Measurements from ENCODE around the gene GNLY. TPM values are rescaled to one million over a fixed set of nuclear protein-coding genes. Genes with fewer than 3 reads are reported as not detected.

GNLY gene
- total and polyA plus RNA-seq, 2 of the 4 experiments (the other 2 are of a cell fraction) = not detected

- Histone ChIP-seq H2AK9ac (replicated peaks; ENCODE audit: low read depth, low read length, poor library complexity) (no peak overlapping the region), H2BK120ac (ENCODE audit: low read depth, low read length) (no peak overlapping the region), H2BK20ac (ENCODE audit: low read depth, low read length) (no peak overlapping the region), H2BK15ac (ENCODE audit: low read depth, low read length) (no peak overlapping the region), H3K4me1 (ENCODE audit: control insufficient read depth, insufficient read depth, low read length) (peaks cover 5% of the 10 kb centered on the region), H3K4me3 (ENCODE audit: insufficient read depth, low read depth, low read length) (no peak overlapping the region), H3K14ac (replicated peaks; ENCODE audit: low read depth, low read length) (no peak overlapping the region), H2AK5ac (ENCODE audit: low read depth, low read length) (no peak overlapping the region), H3K9me3 (ENCODE audit: control insufficient read depth, insufficient read depth, low read length) (no peaks in the 10 kb centered on the region; the same call in 1 of the 2 replicates), H3K9me1 (ENCODE audit: insufficient read depth, low read length) (no peaks in the 10 kb centered on the region; the same call in 1 of the 2 replicates), H4K20me1 (ENCODE audit: insufficient read depth, low read length) (no peaks in the 10 kb centered on the region), H3K4me2 (ENCODE audit: low read depth, low read length) (no peak overlapping the region), H3K27me3 (ENCODE audit: control insufficient read depth, insufficient read depth, low read length) (no peaks in the 10 kb centered on the region), H3K18ac (ENCODE audit: low read depth, low read length) (no peak overlapping the region), H4K5ac (ENCODE audit: low read depth, low read length) (no peak overlapping the region), H3K27ac (ENCODE audit: insufficient read depth, low read length) (no peak overlapping the region), H3K79me1 (ENCODE audit: low read depth in 1 of 2, low read length in 2 of 2) (no peaks in the 10 kb centered on the region), H3K56ac (ENCODE audit: extremely low read depth, insufficient read depth, low read length) (no peak overlapping the region), H2AFZ (replicated peaks; ENCODE audit: low read length, poor library complexity) (no peak overlapping the region), H3K36me3 (ENCODE audit: control insufficient read depth, insufficient read depth, low read length) (no peaks in the 10 kb centered on the region), H3K4ac (ENCODE audit: low read depth, low read length) (no peak overlapping the region), H4K8ac (ENCODE audit: low read depth in 2 of 2, low read length in 2 of 2) (no peak overlapping the region), H4K91ac (ENCODE audit: insufficient read depth, low read depth, low read length) (no peak overlapping the region), H2BK5ac (ENCODE audit: low read depth, low read length, poor library complexity, severe bottlenecking) (no peak overlapping the region), H3K23ac (ENCODE audit: low read depth, low read length) (no peak overlapping the region), H3K9ac (ENCODE audit: low read depth, low read length) (no peak overlapping the region)
- POLR2A ChIA-PET (ENCODE audit: unreplicated experiment) = interaction anchor here (0.6 kb wide), 1 partner anchor 17 kb away, joined by 4 read pairs; no protein-coding TSS in a partner anchor
- ATAC-seq (ENCODE audit: low read depth) (no peak), DNase-seq (no peak)
- TF ChIP-seq NFE2L2 (IDR thresholded peaks at IDR 0.05; ENCODE audit: low read depth, low read length) (no peak), ELK1 (IDR thresholded peaks at IDR 0.05; ENCODE audit: borderline replicate concordance, low read depth, low read length) (no peak), RAD21 (IDR thresholded peaks at IDR 0.05; ENCODE audit: low read length) (no peak), MXI1 (IDR thresholded peaks at IDR 0.05; ENCODE audit: borderline replicate concordance, low read depth, low read length) (no peak), MAFK (IDR thresholded peaks at IDR 0.05; ENCODE audit: low read depth, low read length) (no peak)
- WGBS, 2 experiments (ENCODE audit: extremely low coverage in 2 of 2, insufficient read length in 1 of 2) = no CpG with 5 or more reads among the region's 2 CpGs
- in situ Hi-C loops (cut with MboI; ENCODE audit: low sequenced_read_pairs) (no loop called here), intact Hi-C loops (cut with micrococcal nuclease) (no loop called here), dilution Hi-C loops (cut with HindIII; ENCODE audit: low sequenced_read_pairs, unreplicated experiment) (no loop called here)
- BruUV-seq (replicated peaks) = no TSS peak
- CTCF ChIA-PET = interaction anchor here (1.5 to 3.5 kb wide), 2 partner anchors 18 to 88 kb away, joined by 5 to 15 read pairs; no protein-coding TSS in a partner anchor
These were observed 31.3 kb downstream of the GNLY start for GRCh38 chr2:85725451-85725850.

Data from IMR-90 (cell line).